ENCODE results near the gene RAB37. TPM values are rescaled to one million over a fixed set of nuclear protein-coding genes. Genes with fewer than 3 reads are reported as not detected.

Gene RAB37
- total and polyA plus RNA-seq, 12 donors = 0.39 to 6.6 (median 2.7) TPM

DNA sequence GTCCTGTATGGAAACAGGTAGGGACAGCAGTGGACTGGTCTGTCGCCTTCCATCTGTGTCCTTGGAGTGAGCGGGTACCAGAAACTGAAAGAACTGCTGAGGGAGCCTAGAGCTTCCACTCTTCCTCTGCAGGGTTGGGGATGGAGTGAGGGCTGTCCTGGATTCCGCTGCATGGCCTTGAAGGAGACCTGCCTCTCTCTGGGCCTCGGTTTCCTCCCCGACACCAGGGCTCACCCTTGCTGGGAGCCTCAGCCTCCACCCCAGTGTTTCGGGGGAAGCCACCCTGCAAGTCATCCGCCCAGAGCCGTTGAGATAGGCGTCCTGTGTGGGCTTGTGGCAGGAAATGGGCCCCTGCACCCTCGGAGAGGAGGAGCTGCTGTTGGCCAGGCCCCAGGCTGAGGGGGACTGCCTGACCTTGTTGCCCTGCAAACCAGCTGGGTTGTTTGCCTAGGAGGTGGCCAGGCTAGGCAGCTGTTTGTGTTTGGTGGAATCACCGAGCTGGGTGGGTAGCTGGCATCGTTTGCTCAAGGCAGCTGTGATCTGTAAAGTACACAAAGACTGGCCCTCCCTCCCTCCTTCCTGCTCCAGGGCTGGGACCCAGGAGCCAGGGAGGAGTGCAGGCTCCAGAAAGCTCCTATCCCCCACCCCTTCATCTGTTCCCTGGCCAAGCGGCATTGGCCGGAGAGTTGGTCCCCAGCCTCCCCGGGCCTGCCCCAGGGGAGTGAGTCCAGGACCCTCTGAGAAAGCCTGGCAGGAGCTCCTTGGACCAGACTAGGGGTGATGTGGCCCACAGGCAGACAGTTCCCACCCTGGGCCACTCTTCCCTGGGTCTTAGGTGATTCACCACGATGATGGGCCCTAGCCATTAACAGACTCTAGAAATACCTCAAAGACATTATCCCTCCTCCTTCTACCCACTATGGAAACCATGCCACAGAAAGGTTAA lies 1.3 kb downstream of the RAB37 start:
- Histone ChIP-seq H3K9me3 (replicated peaks in 1 of 3) (no peaks in the 10 kb centered on the region), H3K4me3 (no peak overlapping the region), H3K4me1 (replicated peaks in 1 of 2) (peaks cover 0 to 15% of the 10 kb centered on the region in 2 donors), H3K27ac (no peak overlapping the region), H3K36me3 (replicated peaks in 1 of 2) (no peaks in the 10 kb centered on the region), H3K27me3 (peaks cover 36% of the 10 kb centered on the region)
- WGBS, 4 donors = 35 to 39% (median 37%) methylated on average over 8 to 16 of the region's 16 CpGs
- no peak for TF ChIP-seq CTCF (IDR thresholded peaks at IDR 0.05)
- no peak for TF ChIP-seq POLR2A (IDR thresholded peaks at IDR 0.05)
- intact Hi-C loops (cut with DNase I) = loop anchor here (5.0 to 10.0 kb wide), 2 partner anchors 81 to 84 kb away; no protein-coding TSS in a partner anchor
- DNase-seq = no peak

- H3K27ac ChIP-seq = no peak overlapping the region
- no peaks in the 10 kb centered on the region for H3K36me3 ChIP-seq (replicated peaks in 1 of 2)
- WGBS, 4 donors = 65 to 80% (median 70%) methylated on average over 12 of the region's 12 CpGs
- peaks cover 36% of the 10 kb centered on the region for H3K27me3 ChIP-seq
- H3K9me3 ChIP-seq (replicated peaks in 1 of 3) = no peaks in the 10 kb centered on the region
- TF ChIP-seq POLR2A (IDR thresholded peaks at IDR 0.05) = no peak
- no peak for TF ChIP-seq CTCF (IDR thresholded peaks at IDR 0.05)
- H3K4me3 ChIP-seq = no peak overlapping the region
- H3K4me1 ChIP-seq (replicated peaks in 1 of 2) = peaks cover 0 to 16% of the 10 kb centered on the region in 2 donors
- DNase-seq = no peak
- intact Hi-C loops (cut with DNase I) = loop anchor here (5.0 to 10.0 kb wide), 2 partner anchors 82 to 85 kb away; no protein-coding TSS in a partner anchor
These were observed 2.3 kb downstream of the RAB37 start for GRCh38 chr17:74739227-74739831.

- Histone ChIP-seq H3K27me3 (peaks cover 36% of the 10 kb centered on the region), H3K4me3 (no peak overlapping the region), H3K9me3 (replicated peaks in 1 of 3) (no peaks in the 10 kb centered on the region), H3K27ac (no peak overlapping the region), H3K36me3 (replicated peaks in 1 of 2) (no peaks in the 10 kb centered on the region), H3K4me1 (replicated peaks in 1 of 2) (peaks cover 5 to 25% of the 10 kb centered on the region in 2 donors)
- TF ChIP-seq POLR2A (IDR thresholded peaks at IDR 0.05) = no peak
- DNase-seq = no peak
- intact Hi-C loops (cut with DNase I) = loop anchor here in 1 of 2 donors (5.0 kb wide), 2 partner anchors 42 to 122 kb away; no protein-coding TSS in a partner anchor
- 60 to 74% (median 65%) methylated on average over 6 of the region's 6 CpGs for WGBS, 4 donors
These were observed 3.1 kb downstream of the RAB37 start for GRCh38 chr17:74740173-74740572.

GRCh38 chr17:74740641-74741387 lies 3.8 kb downstream of the RAB37 start:
- intact Hi-C loops (cut with DNase I) = loop anchor here in 1 of 2 donors (5.0 kb wide), 2 partner anchors 41 to 121 kb away; no protein-coding TSS in a partner anchor
- TF ChIP-seq CTCF (IDR thresholded peaks at IDR 0.05) = no peak
- no peak for TF ChIP-seq POLR2A (IDR thresholded peaks at IDR 0.05)
- DNase-seq = peak in 1 of 7 donors; percentile 20
- WGBS, 4 donors = 65 to 78% (median 72%) methylated on average over 10 to 17 of the region's 17 CpGs
- H3K4me3 ChIP-seq = no peak overlapping the region
- no peaks in the 10 kb centered on the region for H3K9me3 ChIP-seq (replicated peaks in 1 of 3)
- peaks cover 36% of the 10 kb centered on the region for H3K27me3 ChIP-seq
- no peak overlapping the region for H3K27ac ChIP-seq
- no peaks in the 10 kb centered on the region for H3K36me3 ChIP-seq (replicated peaks in 1 of 2)
- peaks cover 6 to 26% of the 10 kb centered on the region in 2 donors for H3K4me1 ChIP-seq (replicated peaks in 1 of 2)

Measured in adrenal gland (tissue), 12 donors.